ENCODE results near the gene SLC35E4. TPM values are rescaled to one million over a fixed set of nuclear protein-coding genes. Genes with fewer than 3 reads are reported as not detected.

Gene SLC35E4
- total RNA-seq, 4 donors from 2014 or later = 4.6 to 14.2 (median 6.2) TPM

DNA sequence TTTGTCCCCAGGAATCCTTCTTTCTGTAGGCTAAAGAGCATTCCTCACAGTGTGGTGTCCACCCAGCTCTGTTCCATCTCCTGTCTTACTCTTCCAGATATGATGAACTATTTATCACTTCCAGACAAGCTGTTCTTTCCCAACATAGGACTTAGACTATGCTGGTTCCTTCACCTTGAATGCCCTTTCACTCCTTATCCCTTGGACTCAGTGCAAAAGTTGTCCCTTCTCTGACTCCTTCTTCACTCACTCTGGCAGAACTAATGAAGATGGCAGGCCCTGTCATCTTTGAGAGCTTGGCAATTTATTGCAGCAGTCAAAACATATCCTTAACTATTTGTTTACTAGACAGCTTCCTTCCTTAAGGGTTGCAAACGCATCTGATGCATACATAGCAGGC lies 55.6 kb downstream of the SLC35E4 start:
- ATAC-seq (ENCODE audit: low FRiP score) (no peak), DNase-seq (ENCODE audit: low spot score) (no peak)

DNA sequence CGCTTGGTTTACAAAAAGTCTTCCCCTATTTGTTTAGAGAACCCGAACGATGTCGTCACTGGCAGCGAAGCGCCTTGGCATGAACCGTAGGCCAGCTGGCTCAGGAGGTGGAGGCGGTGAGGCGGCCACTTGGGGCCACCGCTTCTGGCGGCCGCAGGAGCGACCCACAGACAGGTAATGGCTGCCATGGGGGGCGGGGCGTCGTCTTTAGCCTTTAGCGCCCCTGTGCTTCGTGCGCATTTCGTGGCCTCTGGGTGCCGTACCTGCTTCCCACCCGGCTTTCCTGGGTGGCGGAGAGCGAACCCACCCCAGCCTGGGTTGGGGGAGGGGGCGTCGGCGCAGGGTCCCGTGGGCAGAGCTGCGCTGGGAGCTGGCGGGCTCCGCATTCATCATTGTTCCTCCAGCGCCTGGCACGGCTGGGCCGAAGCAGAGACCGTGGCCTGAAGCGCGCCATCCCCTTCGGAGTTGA lies 58.6 kb downstream of the SLC35E4 start:
- DNase-seq (ENCODE audit: low spot score) (no peak), ATAC-seq (ENCODE audit: low FRiP score) (peak; percentile 52)
- TF ChIP-seq, protein P1, sequence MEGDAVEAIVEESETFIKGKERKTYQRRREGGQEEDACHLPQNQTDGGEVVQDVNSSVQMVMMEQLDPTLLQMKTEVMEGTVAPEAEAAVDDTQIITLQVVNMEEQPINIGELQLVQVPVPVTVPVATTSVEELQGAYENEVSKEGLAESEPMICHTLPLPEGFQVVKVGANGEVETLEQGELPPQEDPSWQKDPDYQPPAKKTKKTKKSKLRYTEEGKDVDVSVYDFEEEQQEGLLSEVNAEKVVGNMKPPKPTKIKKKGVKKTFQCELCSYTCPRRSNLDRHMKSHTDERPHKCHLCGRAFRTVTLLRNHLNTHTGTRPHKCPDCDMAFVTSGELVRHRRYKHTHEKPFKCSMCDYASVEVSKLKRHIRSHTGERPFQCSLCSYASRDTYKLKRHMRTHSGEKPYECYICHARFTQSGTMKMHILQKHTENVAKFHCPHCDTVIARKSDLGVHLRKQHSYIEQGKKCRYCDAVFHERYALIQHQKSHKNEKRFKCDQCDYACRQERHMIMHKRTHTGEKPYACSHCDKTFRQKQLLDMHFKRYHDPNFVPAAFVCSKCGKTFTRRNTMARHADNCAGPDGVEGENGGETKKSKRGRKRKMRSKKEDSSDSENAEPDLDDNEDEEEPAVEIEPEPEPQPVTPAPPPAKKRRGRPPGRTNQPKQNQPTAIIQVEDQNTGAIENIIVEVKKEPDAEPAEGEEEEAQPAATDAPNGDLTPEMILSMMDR (IDR thresholded peaks at IDR 0.05) = no peak

More for the DNA sequence above, 55.6 kb downstream of the SLC35E4 start:
- TF ChIP-seq, protein P1 (IDR thresholded peaks at IDR 0.05) = no peak

DNA sequence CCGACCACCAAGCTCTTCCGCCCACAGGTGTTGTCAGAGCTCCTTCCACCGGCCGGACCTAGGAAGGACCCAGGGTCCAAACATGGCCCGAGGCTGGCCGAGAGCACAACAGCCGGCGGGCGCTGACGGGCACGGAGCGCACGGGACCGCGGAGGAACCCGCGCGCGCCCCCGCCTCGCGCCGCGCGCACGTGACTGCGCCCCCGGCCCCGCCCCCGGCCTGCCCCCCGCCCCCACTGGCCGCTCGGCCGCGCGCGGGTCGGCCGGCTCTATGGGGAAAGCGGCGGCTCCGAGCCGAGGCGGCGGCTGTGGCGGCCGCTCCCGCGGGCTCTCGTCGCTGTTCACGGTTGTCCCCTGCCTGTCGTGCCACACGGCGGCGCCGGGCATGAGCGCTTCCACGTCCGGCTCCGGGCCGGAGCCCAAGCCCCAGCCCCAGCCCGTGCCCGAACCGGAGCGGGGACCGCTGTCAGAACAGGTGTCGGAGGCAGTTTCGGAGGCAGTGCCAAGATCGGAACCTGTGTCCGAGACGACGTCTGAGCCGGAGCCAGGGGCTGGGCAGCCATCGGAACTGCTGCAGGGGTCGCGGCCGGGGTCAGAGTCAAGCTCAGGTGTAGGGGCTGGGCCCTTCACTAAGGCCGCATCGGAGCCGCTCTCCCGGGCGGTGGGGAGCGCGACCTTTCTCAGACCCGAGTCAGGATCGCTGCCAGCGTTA lies 59.2 kb downstream of the SLC35E4 start, which contains the start of gene OSBP2:
TSS of gene OSBP2 (plus strand) at position 235 of the 711 bp plus-strand sequence. CDS start at position 271, 36 bp downstream.
- no peak for DNase-seq (ENCODE audit: low spot score)
- peak; percentile 63 for ATAC-seq (ENCODE audit: low FRiP score)
- TF ChIP-seq, protein P1 (IDR thresholded peaks at IDR 0.05) = no peak

DNA sequence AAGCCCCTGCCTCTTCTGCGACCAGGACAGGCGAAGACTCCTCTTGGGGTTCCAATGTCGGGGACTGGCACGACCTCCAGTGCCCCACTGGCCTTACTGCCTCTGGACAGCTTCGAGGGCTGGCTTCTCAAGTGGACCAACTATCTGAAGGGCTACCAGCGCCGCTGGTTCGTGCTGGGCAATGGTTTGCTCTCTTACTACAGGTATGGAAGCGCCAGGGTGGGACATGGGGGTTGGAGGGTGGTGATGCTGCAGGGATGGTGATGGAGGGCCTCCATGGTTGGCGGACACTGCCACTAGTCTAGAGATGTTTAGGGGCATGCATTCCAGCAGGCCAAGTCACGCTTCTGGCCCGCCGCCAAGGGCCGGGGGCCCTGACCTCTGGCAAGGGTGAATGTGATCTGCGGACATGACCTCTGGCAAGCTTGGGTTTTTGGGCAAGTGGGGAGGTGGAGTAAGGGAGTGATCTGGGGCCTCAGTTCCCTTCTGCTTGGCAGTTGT lies 59.8 kb downstream of the SLC35E4 start:
- TF ChIP-seq, protein P1 (IDR thresholded peaks at IDR 0.05) = no peak
- DNase-seq (ENCODE audit: low spot score) (no peak), ATAC-seq (ENCODE audit: low FRiP score) (peak; percentile 17)

DNA sequence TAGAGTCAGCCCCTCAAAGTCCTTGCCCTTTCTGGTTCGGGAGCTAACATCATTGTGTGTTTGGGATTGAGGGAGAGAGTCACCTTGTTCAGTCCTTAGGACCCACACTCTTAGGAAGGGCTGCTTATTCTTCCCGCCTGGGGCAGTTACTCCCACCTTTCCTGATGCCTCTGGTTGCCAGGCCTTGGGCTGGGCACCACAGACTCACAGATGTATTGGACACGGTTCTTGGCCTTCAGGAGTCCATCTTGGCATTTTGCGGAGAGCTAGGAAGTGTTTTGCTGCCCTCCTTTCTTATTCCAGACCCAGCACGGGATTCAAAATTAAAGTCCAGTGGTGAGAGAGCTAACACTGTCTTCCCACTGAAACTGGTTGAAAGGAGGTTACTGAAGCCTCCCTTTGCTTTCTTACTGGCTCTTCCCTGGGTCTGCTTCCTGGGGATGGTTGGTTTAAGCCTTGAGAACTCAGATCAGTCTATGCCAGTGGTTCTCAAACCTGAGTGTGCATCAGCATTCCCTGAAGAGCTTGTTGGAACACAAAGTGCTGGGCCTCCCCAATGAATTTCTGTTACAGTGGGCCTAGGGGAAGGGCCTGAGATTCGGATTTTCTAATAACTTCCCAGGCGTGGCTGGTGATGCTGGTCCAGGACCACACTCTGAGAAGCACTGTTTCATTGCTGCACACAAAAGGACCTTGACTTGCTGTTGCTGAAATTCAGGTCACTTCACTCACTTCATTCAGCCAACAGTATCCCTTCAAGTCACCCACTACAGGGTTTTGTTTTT lies 60.5 kb downstream of the SLC35E4 start:
- TF ChIP-seq, protein P1 (IDR thresholded peaks at IDR 0.05) = no peak
- no peak for DNase-seq (ENCODE audit: low spot score)
- ATAC-seq (ENCODE audit: low FRiP score) = no peak

Other genes starting within 250 kb of the SLC35E4 start
- 10 to 100 TPM in 3 of 4 donors, 1 to 10 TPM in 1; 6.7 to 16.9 (median 11.8) TPM for gene RNF215, start 248.4 kb upstream of the SLC35E4 start, total RNA-seq
- 1 to 10 TPM; 3.0 to 8.8 (median 5.0) TPM for gene SEC14L2, start 238.8 kb upstream of the SLC35E4 start, total RNA-seq
- gene MTFP1, start 210.0 kb upstream of the SLC35E4 start, total RNA-seq = 10 to 100 TPM; 11.2 to 14.7 (median 14.1) TPM
- gene SEC14L3, start 163.8 kb upstream of the SLC35E4 start, total RNA-seq = not detected
- under 1 TPM in 1 of 4 donors, not detected in 3; 0.46 TPM for gene SEC14L4, start 130.1 kb upstream of the SLC35E4 start, total RNA-seq
- 1 to 10 TPM in 3 of 4 donors, not detected in 1; 1.3 to 3.9 (median 2.2) TPM for gene SEC14L6, start 89.0 kb upstream of the SLC35E4 start, total RNA-seq
- gene GAL3ST1, start 61.1 kb upstream of the SLC35E4 start, total RNA-seq = 1 to 10 TPM in 3 of 4 donors, not detected in 1; 1.4 to 2.5 (median 1.8) TPM
- gene PES1, start 43.9 kb upstream of the SLC35E4 start, total RNA-seq = 10 to 100 TPM; 50.9 to 99.2 (median 54.0) TPM
- 100 to 1,000 TPM in 1 of 4 donors, 10 to 100 TPM in 3; 61.3 to 139 (median 73.6) TPM for gene TCN2, start 28.6 kb upstream of the SLC35E4 start, total RNA-seq
- 10 to 100 TPM in 1 of 4 donors, 1 to 10 TPM in 3; 5.8 to 18.0 (median 8.2) TPM for gene DUSP18, start 32.1 kb downstream of the SLC35E4 start, total RNA-seq
- 1 to 10 TPM; 1.3 to 7.4 (median 4.4) TPM for gene OSBP2, start 59.1 kb downstream of the SLC35E4 start, total RNA-seq

All from omental fat pad (tissue), 4 donors.